H9 (cell line): ENCODE data around the gene RFNG. TPM values are rescaled to one million over a fixed set of nuclear protein-coding genes. Genes with fewer than 3 reads are reported as not detected.

ENCODE experiments used
- DNase-seq: peaks from one replicate; pipeline ENCODE4 v3.0.0-alpha.2; 2017
- H2AFZ ChIP-seq: one replicate; pipeline ENCODE4 v1.6.1; 2013; ENCODE audit warnings: mild to moderate bottlenecking, low read length, control low read depth, moderate library complexity
- H2AK5ac ChIP-seq: 2 replicates; pipeline ENCODE4 v1.6.1; 2013; ENCODE audit warnings: low read length, control low read depth, mixed read lengths; ENCODE audit not compliant: insufficient read length
- H2BK120ac ChIP-seq: one replicate; pipeline ENCODE4 v1.6.1; 2013; ENCODE audit warnings: low read depth, mild to moderate bottlenecking, low read length, control low read depth, inconsistent platforms; ENCODE audit not compliant: poor library complexity, severe bottlenecking
- H2BK12ac ChIP-seq: 2 replicates; pipeline ENCODE4 v1.6.1; 2013; ENCODE audit warnings: low read length, control low read depth, mixed read lengths, low read depth; ENCODE audit not compliant: insufficient read length
- H2BK15ac ChIP-seq: 2 replicates; pipeline ENCODE4 v1.6.1; 2013; ENCODE audit warnings: low read depth, low read length, control low read depth
- H2BK20ac ChIP-seq: one replicate; pipeline ENCODE4 v1.6.1; 2013; ENCODE audit warnings: low read depth, mild to moderate bottlenecking, low read length, control low read depth, inconsistent platforms; ENCODE audit not compliant: poor library complexity, severe bottlenecking
- H2BK5ac ChIP-seq: 2 replicates; pipeline ENCODE4 v1.6.1; 2013; ENCODE audit warnings: low read length, control low read depth, mixed read lengths; ENCODE audit not compliant: insufficient read length
- H3K14ac ChIP-seq: 2 replicates; pipeline ENCODE4 v1.6.1; 2013; ENCODE audit warnings: low read length, control low read depth; ENCODE audit not compliant: insufficient read depth
- H3K18ac ChIP-seq: 2 replicates; pipeline ENCODE4 v1.6.1; 2013; ENCODE audit warnings: low read depth, mild to moderate bottlenecking, mixed read lengths, low read length, control low read depth; ENCODE audit not compliant: insufficient read length
- H3K23ac ChIP-seq: 2 replicates; pipeline ENCODE4 v1.6.1; 2013; ENCODE audit warnings: low read length, control low read depth, mixed read lengths, low read depth; ENCODE audit not compliant: insufficient read length
- H3K23me2 ChIP-seq: 2 replicates; pipeline ENCODE4 v1.6.1; 2013; ENCODE audit warnings: low read depth, mild to moderate bottlenecking, mixed read lengths, low read length, control low read depth; ENCODE audit not compliant: insufficient read length, poor library complexity, severe bottlenecking
- H3K27ac ChIP-seq: 2 replicates; pipeline ENCODE4 v1.5.1; 2013; ENCODE audit warnings: low read length, control low read depth, mixed read lengths, low read depth; ENCODE audit not compliant: insufficient read length
- H3K27me3 ChIP-seq: 2 replicates; pipeline ENCODE4 v1.6.1; 2013; ENCODE audit warnings: low read length, control low read depth, inconsistent platforms; ENCODE audit not compliant: insufficient read depth
- H3K4ac ChIP-seq: 2 replicates; pipeline ENCODE4 v1.6.1; 2013; ENCODE audit warnings: low read depth, mild to moderate bottlenecking, control low read depth, inconsistent platforms, low read length, moderate library complexity
- H3K4me1 ChIP-seq: 2 replicates; pipeline ENCODE4 v1.6.1; 2013; ENCODE audit warnings: low read length, control low read depth, inconsistent platforms; ENCODE audit not compliant: insufficient read depth
- H3K4me2 ChIP-seq: 2 replicates; pipeline ENCODE4 v1.6.1; 2013; ENCODE audit warnings: low read length, control low read depth, mixed read lengths; ENCODE audit not compliant: insufficient read length, insufficient read depth
- H3K56ac ChIP-seq: 2 replicates; pipeline ENCODE4 v1.6.1; 2013; ENCODE audit warnings: low read depth, mild to moderate bottlenecking, mixed read lengths, low read length, control low read depth; ENCODE audit not compliant: insufficient read length
- H3K79me1 ChIP-seq: 2 replicates; pipeline ENCODE4 v1.6.1; 2013; ENCODE audit warnings: low read depth, mild to moderate bottlenecking, moderate library complexity, low read length, control low read depth, inconsistent platforms; ENCODE audit not compliant: insufficient read depth, poor library complexity, severe bottlenecking
- H3K79me2 ChIP-seq: 2 replicates; pipeline ENCODE4 v1.6.1; 2013; ENCODE audit warnings: low read length, control low read depth, inconsistent platforms; ENCODE audit not compliant: insufficient read depth
- H3K9ac ChIP-seq: 2 replicates; pipeline ENCODE4 v1.6.1; 2013; ENCODE audit warnings: low read length, control low read depth, mixed read lengths; ENCODE audit not compliant: insufficient read length; ENCODE audit errors: extremely low read depth
- H3K9me3 ChIP-seq: one replicate; pipeline ENCODE4 v1.6.1; 2013; ENCODE audit warnings: low read depth, low read length, inconsistent platforms; ENCODE audit not compliant: control insufficient read depth
- H3T11ph ChIP-seq: one replicate; pipeline ENCODE4 v1.6.1; 2013; ENCODE audit warnings: mild to moderate bottlenecking, low read length, control low read depth, inconsistent platforms
- H4K20me1 ChIP-seq: one replicate; pipeline ENCODE4 v1.6.1; 2013; ENCODE audit not compliant: control insufficient read depth, insufficient read length, insufficient read depth
- H4K5ac ChIP-seq: 2 replicates; pipeline ENCODE4 v1.6.1; 2013; ENCODE audit warnings: low read depth, mild to moderate bottlenecking, mixed read lengths, low read length, control low read depth; ENCODE audit not compliant: insufficient read length
- H4K8ac ChIP-seq: replicated peaks from 2 replicates; pipeline ENCODE4 v1.6.1; 2013; ENCODE audit warnings: low read length, control low read depth, mixed read lengths, low read depth; ENCODE audit not compliant: insufficient read length
- H4K91ac ChIP-seq: 2 replicates; pipeline ENCODE4 v1.6.1; 2013; ENCODE audit warnings: low read depth, mild to moderate bottlenecking, moderate library complexity, mixed read lengths, low read length, control low read depth; ENCODE audit not compliant: insufficient read length
- H3K27ac Mint-ChIP-seq, 3 experiments: 2 replicates in 2 of 3; 3 replicates in 1 of 3; pipeline ENCODE4 v1.8.0; 2020 to 2021; ENCODE audit warnings: mixed read lengths in 3 of 3, mild to moderate bottlenecking in 1 of 3, moderate library complexity in 1 of 3
- H3K27me3 Mint-ChIP-seq: 2 replicates; pipeline ENCODE4 v1.8.0; 2021; ENCODE audit warnings: low read depth, mild to moderate bottlenecking, moderate library complexity, mixed read lengths
- H3K36me3 Mint-ChIP-seq, 3 experiments: 2 replicates in 2 of 3; 3 replicates in 1 of 3; pipeline ENCODE4 v1.8.0; 2020 to 2021; ENCODE audit warnings: low read depth in 3 of 3, mixed read lengths in 3 of 3; ENCODE audit not compliant: insufficient read depth in 1 of 3
- H3K4me1 Mint-ChIP-seq, 2 experiments: 2 replicates each; pipeline ENCODE4 v1.8.0; 2020; ENCODE audit warnings: mixed read lengths in 2 of 2
- H3K4me3 Mint-ChIP-seq, 2 experiments: 2 replicates in 1 of 2; 3 replicates in 1 of 2; pipeline ENCODE4 v1.8.0; 2020 to 2021; ENCODE audit warnings: mild to moderate bottlenecking in 2 of 2, mixed read lengths in 2 of 2, moderate library complexity in 1 of 2
- H3K9me3 Mint-ChIP-seq, 2 experiments: 2 replicates in 1 of 2; 3 replicates in 1 of 2; pipeline ENCODE4 v1.8.0; 2020; ENCODE audit warnings: mild to moderate bottlenecking in 2 of 2, mixed read lengths in 2 of 2, moderate library complexity in 1 of 2
- WGBS: extraction: QIAGEN DNeasy Blood & Tissue Kit; methylation state at CpG from one replicate; pipeline ENCODE4 v1.1.7; 2013; ENCODE audit warnings: missing lambda C conversion rate, low lambda C conversion rate, mixed read lengths; ENCODE audit not compliant: insufficient read length; ENCODE audit errors: extremely low coverage; 5-methylcytosine and 5-hydroxymethylcytosine counted together
- total RNA-seq: library from RNA; stranded (reverse); gene quantifications from 2 replicates; pipeline ENCODE4 v1.2.1, GENCODE V29; 2021
- TF ChIP-seq, protein P1 (sequence below): fragments of 200-600 bp; sonication (generic); conservative IDR thresholded peaks from 3 replicates; pipeline ENCODE4 v1.8.0; 2021; ENCODE audit warnings: antibody characterized with exemption, mild to moderate bottlenecking

Gene RFNG
- total RNA-seq, 1 experiment from 2014 or later = 34.0 TPM

DNA sequence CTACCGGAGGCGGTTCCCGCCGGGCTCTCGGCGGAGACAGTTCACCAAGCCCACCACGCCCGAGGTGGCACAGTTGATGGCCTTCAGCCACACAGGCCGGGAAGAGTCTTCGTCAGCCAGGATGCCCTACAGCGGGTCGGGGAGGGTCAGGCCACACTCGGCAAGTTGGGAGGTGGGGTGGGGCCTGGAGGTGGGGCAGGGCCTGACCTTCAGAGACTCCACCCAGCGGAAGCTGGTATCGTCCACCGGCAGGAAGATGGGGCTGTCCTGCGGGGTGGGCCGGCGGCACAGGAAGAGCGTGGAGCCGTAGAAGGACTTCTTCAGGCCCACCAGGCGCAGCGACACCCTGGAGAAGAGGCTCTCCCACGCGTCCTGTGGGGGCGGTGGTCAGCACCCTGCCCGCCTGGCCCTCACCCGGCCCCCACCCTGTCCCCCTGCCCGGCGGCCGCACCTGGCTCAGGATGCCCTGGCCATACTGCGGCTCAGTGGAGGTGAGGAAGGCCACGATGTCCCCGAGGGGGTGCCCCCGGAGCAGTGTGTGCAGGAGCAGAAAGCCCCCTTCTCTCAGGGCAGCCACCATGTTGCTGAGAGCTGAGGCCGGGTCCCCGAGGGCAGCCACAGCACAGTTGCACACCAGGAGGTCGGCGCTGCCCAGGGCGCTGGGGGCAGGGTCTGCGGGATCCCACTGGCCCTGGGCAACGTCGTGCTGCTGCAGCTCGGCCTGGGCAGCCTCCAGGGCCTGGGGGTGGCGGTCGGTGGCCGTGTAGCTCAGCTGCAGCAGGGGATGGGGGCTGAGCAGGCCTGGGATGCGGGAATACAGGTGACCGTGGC, 33.6 kb upstream of the RFNG start:
- H3K18ac ChIP-seq = no peak overlapping the region
- Mint-ChIP-seq H3K9me3 (no peaks in the 10 kb centered on the region), H3K27ac (no peak overlapping the region), H3K27me3 (no peaks in the 10 kb centered on the region), H3K4me1 (no peaks in the 10 kb centered on the region), H3K4me3 (no peak overlapping the region), H3K36me3 (peaks cover 18 to 79% (median 62%) of the 10 kb centered on the region in 3 experiments; a peak in 6 of 7 replicates)
- TF ChIP-seq, protein P1, sequence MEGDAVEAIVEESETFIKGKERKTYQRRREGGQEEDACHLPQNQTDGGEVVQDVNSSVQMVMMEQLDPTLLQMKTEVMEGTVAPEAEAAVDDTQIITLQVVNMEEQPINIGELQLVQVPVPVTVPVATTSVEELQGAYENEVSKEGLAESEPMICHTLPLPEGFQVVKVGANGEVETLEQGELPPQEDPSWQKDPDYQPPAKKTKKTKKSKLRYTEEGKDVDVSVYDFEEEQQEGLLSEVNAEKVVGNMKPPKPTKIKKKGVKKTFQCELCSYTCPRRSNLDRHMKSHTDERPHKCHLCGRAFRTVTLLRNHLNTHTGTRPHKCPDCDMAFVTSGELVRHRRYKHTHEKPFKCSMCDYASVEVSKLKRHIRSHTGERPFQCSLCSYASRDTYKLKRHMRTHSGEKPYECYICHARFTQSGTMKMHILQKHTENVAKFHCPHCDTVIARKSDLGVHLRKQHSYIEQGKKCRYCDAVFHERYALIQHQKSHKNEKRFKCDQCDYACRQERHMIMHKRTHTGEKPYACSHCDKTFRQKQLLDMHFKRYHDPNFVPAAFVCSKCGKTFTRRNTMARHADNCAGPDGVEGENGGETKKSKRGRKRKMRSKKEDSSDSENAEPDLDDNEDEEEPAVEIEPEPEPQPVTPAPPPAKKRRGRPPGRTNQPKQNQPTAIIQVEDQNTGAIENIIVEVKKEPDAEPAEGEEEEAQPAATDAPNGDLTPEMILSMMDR = no peak
- no peak overlapping the region for H2BK5ac ChIP-seq
- no peak overlapping the region for H4K91ac ChIP-seq
- H3K14ac ChIP-seq = no peak overlapping the region; the same call in 1 of the 2 replicates
- no CpG with 5 or more reads among the region's 49 CpGs for WGBS
- H3K23me2 ChIP-seq = no peaks in the 10 kb centered on the region
- no peak overlapping the region for H3K4ac ChIP-seq
- H3K4me1 ChIP-seq = no peaks in the 10 kb centered on the region
- no peaks in the 10 kb centered on the region for H3K79me1 ChIP-seq
- no peak overlapping the region for H2BK120ac ChIP-seq
- no peak overlapping the region for H2AK5ac ChIP-seq
- H3K4me2 ChIP-seq = no peak overlapping the region
- no peak overlapping the region for H4K5ac ChIP-seq
- H2BK20ac ChIP-seq = no peak overlapping the region
- no peak overlapping the region for H3K23ac ChIP-seq
- no peak overlapping the region for H3K56ac ChIP-seq
- H2BK12ac ChIP-seq = no peak overlapping the region
- H3T11ph ChIP-seq = no peak overlapping the region
- H4K8ac ChIP-seq = no peak overlapping the region
- no peak overlapping the region for H3K27ac ChIP-seq
- H3K27me3 ChIP-seq = no peaks in the 10 kb centered on the region
- no peak for DNase-seq
- no peak overlapping the region for H2AFZ ChIP-seq
- H3K9ac ChIP-seq = no peak overlapping the region
- H2BK15ac ChIP-seq = no peak overlapping the region
- no peaks in the 10 kb centered on the region for H3K9me3 ChIP-seq
- no peaks in the 10 kb centered on the region for H3K79me2 ChIP-seq
- H4K20me1 ChIP-seq = no peaks in the 10 kb centered on the region
